HepG2 (cell line): ENCODE measurements around the gene CHCHD6. TPM values are rescaled to one million over a fixed set of nuclear protein-coding genes. Genes with fewer than 3 reads are reported as not detected.
A peak's percentile ranks its signal among the peaks of the same experiment; 100 is the strongest.

Source experiments
- ATF7 ChIP-seq, 2 experiments: fragments of 450-650 bp in 1 of 2; sonication (generic) in 1 of 2; formaldehyde crosslinking in 1 of 2; IDR thresholded peaks; 2 replicates each; pipeline versions ENCODE4 v1.4.0 to v1.6.1; 2016 to 2020; ENCODE audit warnings: antibody characterized with exemption in 1 of 2, mild to moderate bottlenecking in 1 of 2, missing genetic modification reagents in 1 of 2
- CREB1 ChIP-seq, 2 experiments: fragments of 450-650 bp in 1 of 2; IDR thresholded peaks; 2 replicates each; pipeline ENCODE4 v1.6.1; 2016 to 2017; ENCODE audit warnings: control low read depth in 1 of 2, mild to moderate bottlenecking in 1 of 2, missing compliant biosample characterization in 1 of 2, missing genetic modification characterization in 1 of 2
- DR1 ChIP-seq: sonication (generic); formaldehyde crosslinking; IDR thresholded peaks from 2 replicates; pipeline ENCODE4 v1.8.0; 2021; ENCODE audit warnings: mild to moderate bottlenecking, missing genetic modification reagents, inconsistent platforms
- MEIS1 ChIP-seq: sonication (generic); formaldehyde crosslinking; IDR thresholded peaks from 2 replicates; pipeline ENCODE4 v1.9.0; 2021; ENCODE audit warnings: mild to moderate bottlenecking, missing genetic modification reagents, moderate library complexity, borderline replicate concordance
- MYNN ChIP-seq: sonication (generic); formaldehyde crosslinking; IDR thresholded peaks from 2 replicates; pipeline ENCODE4 v1.4.0; 2020; ENCODE audit warnings: mild to moderate bottlenecking, low read depth, missing genetic modification reagents
- NPAS2 ChIP-seq: sonication (generic); formaldehyde crosslinking; IDR thresholded peaks from 2 replicates; pipeline ENCODE4 v1.8.0; 2022; ENCODE audit warnings: mild to moderate bottlenecking, missing genetic modification reagents, borderline replicate concordance
- PAWR ChIP-seq: sonication (generic); formaldehyde crosslinking; IDR thresholded peaks from 2 replicates; pipeline ENCODE4 v1.4.0; 2020; ENCODE audit warnings: missing genetic modification reagents, mild to moderate bottlenecking, borderline replicate concordance
- TFDP2 ChIP-seq: sonication (generic); formaldehyde crosslinking; IDR thresholded peaks from 2 replicates; pipeline ENCODE4 v1.4.0; 2020; ENCODE audit warnings: missing genetic modification reagents
- ZBTB21 ChIP-seq: sonication (generic); formaldehyde crosslinking; IDR thresholded peaks from 2 replicates; pipeline ENCODE4 v1.4.0; 2020; ENCODE audit warnings: missing genetic modification reagents
- ZFP1 ChIP-seq: IDR thresholded peaks from 2 replicates; pipeline ENCODE4 v1.6.1; 2016
- ZNF207 ChIP-seq: fragments of 450-650 bp; IDR thresholded peaks from 2 replicates; pipeline ENCODE4 v1.6.1; 2016; ENCODE audit warnings: antibody characterized with exemption, borderline replicate concordance
- ZNF24 ChIP-seq: fragments of 450-650 bp; IDR thresholded peaks from 2 replicates; pipeline ENCODE4 v1.6.1; 2017; ENCODE audit warnings: antibody characterized with exemption, mild to moderate bottlenecking
- ZNF337 ChIP-seq: sonication (generic); formaldehyde crosslinking; IDR thresholded peaks from 2 replicates; pipeline ENCODE4 v1.5.1; 2020; ENCODE audit warnings: missing genetic modification reagents, low read depth, mild to moderate bottlenecking, borderline replicate concordance
- ZNF33B ChIP-seq: sonication (generic); formaldehyde crosslinking; IDR thresholded peaks from 2 replicates; pipeline ENCODE4 v1.5.1; 2020; ENCODE audit warnings: mild to moderate bottlenecking, missing genetic modification reagents
- ZNF460 ChIP-seq: sonication (generic); formaldehyde crosslinking; IDR thresholded peaks from 2 replicates; pipeline ENCODE4 v1.5.1; 2020; ENCODE audit warnings: missing genetic modification reagents, mild to moderate bottlenecking, borderline replicate concordance
- ZNF562 ChIP-seq: sonication (generic); formaldehyde crosslinking; IDR thresholded peaks from 2 replicates; pipeline ENCODE4 v1.8.0; 2022; ENCODE audit warnings: missing genetic modification reagents, borderline replicate concordance
- ZNF629 ChIP-seq: sonication (generic); formaldehyde crosslinking; conservative IDR thresholded peaks from 2 replicates; pipeline ENCODE4 v1.5.0; 2020; ENCODE audit warnings: missing genetic modification reagents
- ZNF749 ChIP-seq: sonication (generic); formaldehyde crosslinking; IDR thresholded peaks from 2 replicates; pipeline ENCODE4 v1.8.0; 2022; ENCODE audit warnings: mild to moderate bottlenecking, missing genetic modification reagents, moderate library complexity, borderline replicate concordance
- ZNF782 ChIP-seq: sonication (generic); formaldehyde crosslinking; IDR thresholded peaks from 2 replicates; pipeline ENCODE4 v1.4.0; 2020; ENCODE audit warnings: missing genetic modification reagents, mild to moderate bottlenecking, borderline replicate concordance
- polyA plus RNA-seq, 8 experiments: library from polyadenylated mRNA; depleted of rRNA in 3 of 8; stranded (reverse) in 7 of 8; unstranded in 1 of 8; fragments of >200 nt; fragmentation: Illumina TruSeq in 4 of 8; extraction: Trizol in 4 of 8; gene quantifications; 2 replicates each; pipeline versions ENCODE4 v1.2.1 to v1.2.3, GENCODE V29; 2011 to 2016; ENCODE audit warnings: low read depth in 4 of 8, missing spikeins in 1 of 8, mixed read lengths in 1 of 8; ENCODE audit not compliant: insufficient read depth in 1 of 8
- total RNA-seq, 5 experiments: library from RNA; depleted of rRNA; stranded (reverse); fragments of >200 nt; fragmentation: Illumina TruSeq; extraction: Trizol; gene quantifications; 2 replicates each; pipeline ENCODE4 v1.2.3, GENCODE V29; 2016; ENCODE audit warnings: low read depth in 1 of 5
- TF ChIP-seq, protein P1 (sequence below): IDR thresholded peaks from 2 replicates; pipeline ENCODE4 v1.6.1; 2016; ENCODE audit warnings: mild to moderate bottlenecking
- TF ChIP-seq, protein P2 (sequence below): IDR thresholded peaks from 2 replicates; pipeline ENCODE4 v1.6.1; 2016; ENCODE audit warnings: missing compliant biosample characterization, missing genetic modification reagents, borderline replicate concordance
- TF ChIP-seq, protein P3 (sequence below): sonication (generic); formaldehyde crosslinking; IDR thresholded peaks from 2 replicates; pipeline ENCODE4 v1.4.0; 2020; ENCODE audit warnings: missing genetic modification reagents
- TF ChIP-seq, protein P4 (sequence below): sonication (generic); formaldehyde crosslinking; IDR thresholded peaks from 2 replicates; pipeline ENCODE4 v1.8.0; 2022; ENCODE audit warnings: mild to moderate bottlenecking, missing genetic modification reagents, moderate library complexity

CHCHD6 gene
- total and polyA plus RNA-seq, 2 of the 13 experiments (the other 11 are each of a cell fraction or from before 2014, with no cell fraction given), result 20.3 to 20.8 TPM

DNA sequence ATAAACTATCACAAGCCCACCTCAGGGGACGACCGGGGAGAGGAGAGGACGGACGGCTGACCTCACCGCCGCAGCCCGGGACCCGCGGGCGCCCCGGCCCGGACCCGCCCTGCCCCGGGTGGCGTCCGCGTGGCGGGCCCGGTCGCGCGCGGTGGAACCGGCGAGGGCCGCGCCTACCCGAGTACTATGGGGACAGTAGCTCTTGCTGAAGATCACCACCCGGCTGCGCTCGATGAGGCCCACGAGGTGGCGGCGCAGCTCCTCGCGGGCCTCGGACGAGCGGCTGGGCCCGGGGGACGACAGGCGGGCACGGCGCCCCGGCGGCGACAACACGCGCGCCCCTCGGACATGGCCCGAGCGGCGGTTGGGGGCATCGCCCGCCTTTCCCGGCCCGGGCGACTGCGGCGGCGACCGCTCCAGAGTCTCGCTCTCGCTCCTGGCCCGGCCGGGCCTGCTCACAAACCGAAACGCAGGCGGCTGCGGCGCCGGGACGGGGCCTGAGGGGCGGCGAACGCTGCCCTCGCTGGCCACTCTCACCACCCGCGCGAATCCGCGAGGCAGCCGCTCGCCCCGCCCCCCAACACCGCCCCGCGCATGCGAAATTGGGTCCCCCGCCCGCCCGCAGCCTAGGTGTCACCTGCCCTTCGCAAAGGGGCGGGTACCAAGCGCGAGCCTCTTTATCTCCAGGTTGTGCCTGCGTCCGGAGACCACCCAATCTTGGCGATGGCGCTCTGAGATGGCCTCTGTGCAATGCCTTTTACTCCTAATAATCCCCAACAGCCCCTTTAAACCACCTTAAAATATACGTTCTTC, 49.3 kb upstream of the CHCHD6 start, which contains the start of gene TXNRD3 (continued):
- no peak for TF ChIP-seq ZNF460
- TF ChIP-seq DR1, result no peak
- no peak for TF ChIP-seq MYNN (CRISPR knock-in tag)
- no peak for TF ChIP-seq PAWR
- TF ChIP-seq NPAS2, result no peak
- 0 out of 2 replicates have a peak, but pooled peaks have one; percentile 64 for TF ChIP-seq ZNF562
- TF ChIP-seq, protein P1, sequence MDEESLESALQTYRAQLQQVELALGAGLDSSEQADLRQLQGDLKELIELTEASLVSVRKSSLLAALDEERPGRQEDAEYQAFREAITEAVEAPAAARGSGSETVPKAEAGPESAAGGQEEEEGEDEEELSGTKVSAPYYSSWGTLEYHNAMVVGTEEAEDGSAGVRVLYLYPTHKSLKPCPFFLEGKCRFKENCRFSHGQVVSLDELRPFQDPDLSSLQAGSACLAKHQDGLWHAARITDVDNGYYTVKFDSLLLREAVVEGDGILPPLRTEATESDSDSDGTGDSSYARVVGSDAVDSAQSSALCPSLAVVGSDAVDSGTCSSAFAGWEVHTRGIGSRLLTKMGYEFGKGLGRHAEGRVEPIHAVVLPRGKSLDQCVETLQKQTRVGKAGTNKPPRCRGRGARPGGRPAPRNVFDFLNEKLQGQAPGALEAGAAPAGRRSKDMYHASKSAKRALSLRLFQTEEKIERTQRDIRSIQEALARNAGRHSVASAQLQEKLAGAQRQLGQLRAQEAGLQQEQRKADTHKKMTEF (CRISPR knock-in tag), result peak; percentile 43; the same call in 1 of the 2 replicates
- TF ChIP-seq MEIS1 (CRISPR knock-in tag), result no peak
- no peak for TF ChIP-seq ATF7 (IDR thresholded peaks at IDR 0.05)
- no peak for TF ChIP-seq ATF7 (CRISPR knock-in tag; IDR thresholded peaks at IDR 0.05)
- TF ChIP-seq ZNF207, result no peak
- TF ChIP-seq, protein P2, sequence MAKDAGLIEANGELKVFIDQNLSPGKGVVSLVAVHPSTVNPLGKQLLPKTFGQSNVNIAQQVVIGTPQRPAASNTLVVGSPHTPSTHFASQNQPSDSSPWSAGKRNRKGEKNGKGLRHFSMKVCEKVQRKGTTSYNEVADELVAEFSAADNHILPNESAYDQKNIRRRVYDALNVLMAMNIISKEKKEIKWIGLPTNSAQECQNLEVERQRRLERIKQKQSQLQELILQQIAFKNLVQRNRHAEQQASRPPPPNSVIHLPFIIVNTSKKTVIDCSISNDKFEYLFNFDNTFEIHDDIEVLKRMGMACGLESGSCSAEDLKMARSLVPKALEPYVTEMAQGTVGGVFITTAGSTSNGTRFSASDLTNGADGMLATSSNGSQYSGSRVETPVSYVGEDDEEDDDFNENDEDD (CRISPR knock-in tag), result peak; percentile 81; the same call in 1 of the 2 replicates
- no peak for TF ChIP-seq ZNF24
- no peak for TF ChIP-seq ZNF337
- TF ChIP-seq ZNF33B (CRISPR knock-in tag), result 0 out of 2 replicates have a peak, but pooled peaks have one; percentile 24
- TF ChIP-seq, protein P3, sequence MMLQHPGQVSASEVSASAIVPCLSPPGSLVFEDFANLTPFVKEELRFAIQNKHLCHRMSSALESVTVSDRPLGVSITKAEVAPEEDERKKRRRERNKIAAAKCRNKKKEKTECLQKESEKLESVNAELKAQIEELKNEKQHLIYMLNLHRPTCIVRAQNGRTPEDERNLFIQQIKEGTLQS (CRISPR knock-in tag), result no peak
- no peak; the same call in 1 of the 2 replicates for TF ChIP-seq ZNF782
- 0 out of 2 replicates have a peak, but pooled peaks have one; percentile 2 for TF ChIP-seq ZNF629 (CRISPR knock-in tag)
- TF ChIP-seq CREB1 (IDR thresholded peaks at IDR 0.05), result no peak
- no peak for TF ChIP-seq CREB1 (CRISPR knock-in tag; IDR thresholded peaks at IDR 0.05)
- TF ChIP-seq ZFP1 (CRISPR knock-in tag), result no peak
- no peak for TF ChIP-seq ZNF749 (CRISPR knock-in tag)
- peak; percentile 57; the same call in 1 of the 2 replicates for TF ChIP-seq TFDP2 (CRISPR knock-in tag)
- no peak for TF ChIP-seq ZBTB21
- TF ChIP-seq, protein P4, sequence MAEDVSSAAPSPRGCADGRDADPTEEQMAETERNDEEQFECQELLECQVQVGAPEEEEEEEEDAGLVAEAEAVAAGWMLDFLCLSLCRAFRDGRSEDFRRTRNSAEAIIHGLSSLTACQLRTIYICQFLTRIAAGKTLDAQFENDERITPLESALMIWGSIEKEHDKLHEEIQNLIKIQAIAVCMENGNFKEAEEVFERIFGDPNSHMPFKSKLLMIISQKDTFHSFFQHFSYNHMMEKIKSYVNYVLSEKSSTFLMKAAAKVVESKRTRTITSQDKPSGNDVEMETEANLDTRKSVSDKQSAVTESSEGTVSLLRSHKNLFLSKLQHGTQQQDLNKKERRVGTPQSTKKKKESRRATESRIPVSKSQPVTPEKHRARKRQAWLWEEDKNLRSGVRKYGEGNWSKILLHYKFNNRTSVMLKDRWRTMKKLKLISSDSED (CRISPR knock-in tag), result peak; percentile 33; the same call in 1 of the 2 replicates
